Measurements from ENCODE around the gene FLAD1.

The FLAD1 gene

DNA sequence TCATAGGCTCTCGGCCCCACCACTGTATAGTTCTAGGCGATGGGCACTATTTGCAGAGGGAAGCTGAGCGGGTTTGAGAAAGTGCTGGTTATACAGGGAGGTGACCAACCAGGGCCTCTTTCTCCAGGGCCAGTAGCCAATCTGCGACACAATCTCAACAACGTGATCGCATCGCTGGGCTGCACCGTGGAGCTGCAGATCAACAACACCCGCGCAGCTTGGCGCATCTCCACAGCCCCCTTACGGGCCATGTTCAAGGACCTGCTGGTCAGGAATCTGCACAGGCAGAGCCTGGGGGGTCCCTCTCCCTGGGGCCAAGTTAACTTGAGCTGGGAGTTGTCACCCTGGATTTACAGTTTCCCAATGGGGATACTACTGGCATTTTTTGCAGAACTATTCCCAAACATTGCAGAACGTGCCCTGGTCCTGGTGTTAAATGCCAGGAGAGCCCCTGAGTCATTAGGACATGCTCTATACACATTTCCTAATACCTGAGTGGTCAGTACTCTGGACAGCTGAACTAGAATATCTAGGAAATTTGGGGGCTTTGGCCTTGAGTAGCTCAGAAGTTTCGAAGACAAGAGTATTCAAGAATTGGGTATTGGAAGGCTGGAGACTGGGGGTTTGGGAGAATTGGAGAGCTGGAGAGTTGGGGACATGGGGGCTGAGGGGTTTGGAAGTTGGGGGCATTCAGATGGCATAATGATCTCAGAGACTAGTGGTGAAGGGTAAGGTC, 57.4 kb downstream of the FLAD1 start:
- no peak for DNase-seq

Data from hematopoietic multipotent progenitor cell treated with erythropoietin and hydrocortisone succinate and interleukin-3 and kit ligand, for 4 days (in vitro differentiated cells).